Astrocyte (in vitro differentiated cells and primary cell): Measurements from ENCODE around the gene MEP1A. TPM values are rescaled to one million over a fixed set of nuclear protein-coding genes. Genes with fewer than 3 reads are reported as not detected.

ENCODE experiments used
- DNase-seq: peaks from one replicate; pipeline ENCODE4 v3.0.0-alpha.2; 2010; ENCODE audit warnings: low read depth
- FAIRE-seq: peaks from 2 replicates; lab custom pipeline; 2011; peaks lifted over from hg19 to GRCh38; lab: Jason Lieb, UNC
- H2AFZ ChIP-seq: 2 replicates; pipeline ENCODE4 v1.6.0; 2012; ENCODE audit warnings: low read depth, low read length, inconsistent platforms
- H3K27ac ChIP-seq: 2 replicates; pipeline ENCODE4 v1.5.1; 2011; ENCODE audit warnings: low read depth, low read length, inconsistent platforms
- H3K27me3 ChIP-seq: 2 replicates; pipeline ENCODE4 v1.6.0; 2011; ENCODE audit warnings: low read length, inconsistent platforms; ENCODE audit not compliant: insufficient read depth
- H3K36me3 ChIP-seq: 2 replicates; pipeline ENCODE4 v1.5.1; 2011; ENCODE audit warnings: low read length, inconsistent platforms; ENCODE audit not compliant: insufficient read depth
- H3K4me1 ChIP-seq: 2 replicates; pipeline ENCODE4 v1.5.1; 2011; ENCODE audit warnings: low read length, inconsistent platforms; ENCODE audit not compliant: insufficient read depth
- H3K4me2 ChIP-seq: 2 replicates; pipeline ENCODE4 v1.6.0; 2012; ENCODE audit warnings: low read length, inconsistent platforms
- H3K4me3 ChIP-seq: 2 replicates; pipeline ENCODE4 v1.5.1; 2011; ENCODE audit warnings: low read depth, mild to moderate bottlenecking, low read length, inconsistent platforms; ENCODE audit not compliant: insufficient read depth
- H3K79me2 ChIP-seq: 2 replicates; pipeline ENCODE4 v1.6.0; 2012; ENCODE audit warnings: mild to moderate bottlenecking, low read length, inconsistent platforms; ENCODE audit not compliant: insufficient read depth
- H3K9ac ChIP-seq: 2 replicates; pipeline ENCODE4 v1.6.0; 2012; ENCODE audit warnings: mild to moderate bottlenecking, low read length, inconsistent platforms
- H3K9me3 ChIP-seq: 2 replicates; pipeline ENCODE4 v1.5.1; 2012; ENCODE audit warnings: low read depth, mild to moderate bottlenecking, low read length, inconsistent platforms; ENCODE audit not compliant: insufficient read depth
- H4K20me1 ChIP-seq: 2 replicates; pipeline ENCODE4 v1.6.0; 2012; ENCODE audit warnings: low read length, inconsistent platforms; ENCODE audit not compliant: insufficient read depth
- H3K27ac Mint-ChIP-seq: one replicate; pipeline ENCODE4 v1.8.0; 2021; ENCODE audit warnings: mild to moderate bottlenecking, mixed read lengths; ENCODE audit not compliant: unreplicated experiment
- H3K27me3 Mint-ChIP-seq: one replicate; pipeline ENCODE4 v1.8.0; 2021; ENCODE audit warnings: low read depth, mixed read lengths; ENCODE audit not compliant: unreplicated experiment
- H3K36me3 Mint-ChIP-seq: one replicate; pipeline ENCODE4 v1.8.0; 2021; ENCODE audit warnings: low read depth, mixed read lengths; ENCODE audit not compliant: unreplicated experiment
- H3K4me1 Mint-ChIP-seq: one replicate; pipeline ENCODE4 v1.8.0; 2021; ENCODE audit warnings: low read depth, mixed read lengths; ENCODE audit not compliant: unreplicated experiment
- H3K4me3 Mint-ChIP-seq: one replicate; pipeline ENCODE4 v1.8.0; 2021; ENCODE audit warnings: mild to moderate bottlenecking, moderate library complexity, mixed read lengths; ENCODE audit not compliant: unreplicated experiment
- H3K9me3 Mint-ChIP-seq: one replicate; pipeline ENCODE4 v1.8.0; 2021; ENCODE audit warnings: mild to moderate bottlenecking, mixed read lengths; ENCODE audit not compliant: unreplicated experiment
- EZH2 ChIP-seq: IDR thresholded peaks from 2 replicates; pipeline ENCODE4 v1.6.1; 2012; ENCODE audit warnings: mild to moderate bottlenecking, low read length, inconsistent platforms; ENCODE audit not compliant: insufficient read depth
- total RNA-seq: library from RNA; stranded (reverse); gene quantifications from 2 replicates; pipeline ENCODE4 v1.2.1, GENCODE V29; 2021
- TF ChIP-seq, protein P1 (sequence below): IDR thresholded peaks from 2 replicates; pipeline ENCODE4 v1.5.1; 2011; ENCODE audit warnings: low read depth, mild to moderate bottlenecking, inconsistent platforms, low read length, moderate library complexity; ENCODE audit not compliant: insufficient read depth

The MEP1A gene
- total RNA-seq, 1 donor from 2014 or later = not detected

- no peaks in the 10 kb centered on the region for H4K20me1 ChIP-seq
- TF ChIP-seq, protein P1, sequence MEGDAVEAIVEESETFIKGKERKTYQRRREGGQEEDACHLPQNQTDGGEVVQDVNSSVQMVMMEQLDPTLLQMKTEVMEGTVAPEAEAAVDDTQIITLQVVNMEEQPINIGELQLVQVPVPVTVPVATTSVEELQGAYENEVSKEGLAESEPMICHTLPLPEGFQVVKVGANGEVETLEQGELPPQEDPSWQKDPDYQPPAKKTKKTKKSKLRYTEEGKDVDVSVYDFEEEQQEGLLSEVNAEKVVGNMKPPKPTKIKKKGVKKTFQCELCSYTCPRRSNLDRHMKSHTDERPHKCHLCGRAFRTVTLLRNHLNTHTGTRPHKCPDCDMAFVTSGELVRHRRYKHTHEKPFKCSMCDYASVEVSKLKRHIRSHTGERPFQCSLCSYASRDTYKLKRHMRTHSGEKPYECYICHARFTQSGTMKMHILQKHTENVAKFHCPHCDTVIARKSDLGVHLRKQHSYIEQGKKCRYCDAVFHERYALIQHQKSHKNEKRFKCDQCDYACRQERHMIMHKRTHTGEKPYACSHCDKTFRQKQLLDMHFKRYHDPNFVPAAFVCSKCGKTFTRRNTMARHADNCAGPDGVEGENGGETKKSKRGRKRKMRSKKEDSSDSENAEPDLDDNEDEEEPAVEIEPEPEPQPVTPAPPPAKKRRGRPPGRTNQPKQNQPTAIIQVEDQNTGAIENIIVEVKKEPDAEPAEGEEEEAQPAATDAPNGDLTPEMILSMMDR = no peak
- no peak for TF ChIP-seq EZH2
- DNase-seq (no peak), FAIRE-seq (no peak)
- no peaks in the 10 kb centered on the region for H3K4me1 ChIP-seq
- H3K9ac ChIP-seq = no peak overlapping the region
- Mint-ChIP-seq H3K36me3 (no peaks in the 10 kb centered on the region), H3K4me3 (no peak overlapping the region), H3K27ac (no peak overlapping the region), H3K27me3 (peaks cover 10% of the 10 kb centered on the region), H3K9me3 (peaks cover 5% of the 10 kb centered on the region), H3K4me1 (no peaks in the 10 kb centered on the region)
- H2AFZ ChIP-seq = no peak overlapping the region
- H3K79me2 ChIP-seq = no peaks in the 10 kb centered on the region
- H3K27ac ChIP-seq = no peak overlapping the region
- H3K9me3 ChIP-seq = peaks cover 3% of the 10 kb centered on the region
- no peak overlapping the region for H3K4me3 ChIP-seq
- H3K36me3 ChIP-seq = no peaks in the 10 kb centered on the region
- H3K27me3 ChIP-seq = peaks cover 2% of the 10 kb centered on the region
- H3K4me2 ChIP-seq = no peak overlapping the region
These were observed 43.5 kb upstream of the MEP1A start for GRCh38 chr6:46749731-46750130.

GRCh38 chr6:46751658-46752057 lies 41.5 kb upstream of the MEP1A start:
- Mint-ChIP-seq H3K4me1 (no peaks in the 10 kb centered on the region), H3K27me3 (no peaks in the 10 kb centered on the region), H3K4me3 (no peak overlapping the region), H3K36me3 (no peaks in the 10 kb centered on the region), H3K27ac (no peak overlapping the region), H3K9me3 (no peaks in the 10 kb centered on the region)
- TF ChIP-seq EZH2 = no peak
- TF ChIP-seq, protein P1 = no peak
- H3K4me2 ChIP-seq = no peak overlapping the region
- H3K27me3 ChIP-seq = no peaks in the 10 kb centered on the region
- no peaks in the 10 kb centered on the region for H4K20me1 ChIP-seq
- no peaks in the 10 kb centered on the region for H3K79me2 ChIP-seq
- no peak overlapping the region for H3K4me3 ChIP-seq
- H3K9ac ChIP-seq = no peak overlapping the region
- FAIRE-seq (no peak), DNase-seq (no peak)
- no peaks in the 10 kb centered on the region for H3K4me1 ChIP-seq
- H3K36me3 ChIP-seq = no peaks in the 10 kb centered on the region
- no peak overlapping the region for H3K27ac ChIP-seq
- no peak overlapping the region for H2AFZ ChIP-seq
- no peaks in the 10 kb centered on the region for H3K9me3 ChIP-seq

GRCh38 chr6:46755865-46756264 lies 37.3 kb upstream of the MEP1A start:
- Histone ChIP-seq H3K79me2 (no peaks in the 10 kb centered on the region), H2AFZ (no peak overlapping the region), H3K27me3 (no peaks in the 10 kb centered on the region), H3K9me3 (no peaks in the 10 kb centered on the region), H3K9ac (no peak overlapping the region), H4K20me1 (no peaks in the 10 kb centered on the region), H3K4me2 (no peak overlapping the region), H3K36me3 (no peaks in the 10 kb centered on the region), H3K27ac (no peak overlapping the region), H3K4me3 (no peak overlapping the region), H3K4me1 (peaks cover 5% of the 10 kb centered on the region)
- Mint-ChIP-seq H3K27me3 (no peaks in the 10 kb centered on the region), H3K4me3 (no peak overlapping the region), H3K4me1 (no peaks in the 10 kb centered on the region), H3K9me3 (no peaks in the 10 kb centered on the region), H3K27ac (no peak overlapping the region), H3K36me3 (no peaks in the 10 kb centered on the region)
- DNase-seq (no peak), FAIRE-seq (no peak)
- TF ChIP-seq, protein P1 = no peak
- TF ChIP-seq EZH2 = no peak
